Activated T-cell treated with anti-CD3 and anti-CD28 coated beads, Interleukin-2, amount 50 U/mL, for 48 hours (primary cell): ENCODE results near the gene IL17B.
"Not testable (repeated sequence)": the region's sequence is repeated elsewhere in the genome, so short reads cannot be mapped to it uniquely, and the experiment has no call there.

Experiments
- DNase-seq, 2 experiments: peaks; one replicate each; pipeline ENCODE4 v3.0.0-alpha.2; 2020

The IL17B gene

GRCh38 chr5:149399775-149400174 is 20.7 kb upstream of the IL17B start:
- no peak for DNase-seq

GRCh38 chr5:149398747-149399266 is 19.7 kb upstream of the IL17B start:
- DNase-seq, result not testable (repeated sequence)

GRCh38 chr5:149397530-149397929 is 18.4 kb upstream of the IL17B start:
- no peak for DNase-seq

- not testable (repeated sequence) for DNase-seq
These were observed 15.9 kb upstream of the IL17B start for GRCh38 chr5:149394996-149395395.

- no peak for DNase-seq
These were observed 13.6 kb upstream of the IL17B start for GRCh38 chr5:149392718-149393117.

- no peak for DNase-seq
These were observed 12.4 kb upstream of the IL17B start for GRCh38 chr5:149391524-149391923.

- not testable (repeated sequence) for DNase-seq
These were observed 12.0 kb upstream of the IL17B start for GRCh38 chr5:149391076-149391475.

- DNase-seq, result no peak
These were observed 10.7 kb upstream of the IL17B start for GRCh38 chr5:149389552-149390495.

- DNase-seq, result no peak
These were observed 9.6 kb upstream of the IL17B start for GRCh38 chr5:149388498-149389190.

- DNase-seq, result no peak
These were observed 8.9 kb upstream of the IL17B start for GRCh38 chr5:149387982-149388381.

- no peak for DNase-seq
These were observed 8.1 kb upstream of the IL17B start for GRCh38 chr5:149387081-149387631.

- no peak for DNase-seq
These were observed 7.1 kb upstream of the IL17B start for GRCh38 chr5:149386166-149386565.

GRCh38 chr5:149383399-149383798 is 4.3 kb upstream of the IL17B start:
- no peak for DNase-seq

- DNase-seq, result no peak
These were observed 3.6 kb upstream of the IL17B start for GRCh38 chr5:149382517-149383220.

- DNase-seq, result peak; percentile 84 to 86
These were observed 2.9 kb upstream of the IL17B start for GRCh38 chr5:149381986-149382338.

- no peak for DNase-seq
These were observed 2.3 kb upstream of the IL17B start for GRCh38 chr5:149381261-149381985.

GRCh38 chr5:149380466-149381121 is 1.5 kb upstream of the IL17B start:
- no peak for DNase-seq

- no peak for DNase-seq
These were observed 804 bp upstream of the IL17B start for GRCh38 chr5:149379818-149380374.

- DNase-seq, result no peak
These were observed 761 bp downstream of the IL17B start for GRCh38 chr5:149378241-149378820.

GRCh38 chr5:149376711-149377447 is 2.2 kb downstream of the IL17B start:
- DNase-seq, result no peak
